Pancreas (tissue), 10 donors: ENCODE results near the gene ADAMTS2. TPM values are rescaled to one million over a fixed set of nuclear protein-coding genes. Genes with fewer than 3 reads are reported as not detected.
A peak's percentile ranks its signal among the peaks of the same experiment; 100 is the strongest.

Experiments
- ATAC-seq, 4 donors: fragments of 200-7000 bp; cut with Tn5 transposase; one replicate each; pipeline versions ENCODE4 v1.8.0 to v1.9.1; 2020; ENCODE audit warnings: mild to moderate bottlenecking in 4 of 4, moderate library complexity in 4 of 4
- DNase-seq, 6 donors: peaks; one replicate each; pipeline ENCODE4 v3.0.0-alpha.2; 2020
- FAIRE-seq: peaks from 2 replicates; lab custom pipeline; 2012; peaks lifted over from hg19 to GRCh38; lab: Jason Lieb, UNC
- H3K27ac ChIP-seq, 4 donors: fragments of 200-600 bp; sonication (generic); 1 replicate in 3 of 4; 2 replicates in 1 of 4; pipeline versions ENCODE4 v1.5.0 to v1.8.0; 2020
- H3K27me3 ChIP-seq, 4 donors: fragments of 200-600 bp; one replicate each; pipeline ENCODE4 v1.8.0; 2021
- H3K36me3 ChIP-seq, 3 donors: fragments of 200-600 bp; sonication (generic) in 1 of 3; one replicate each; pipeline versions ENCODE4 v1.5.0 to v1.8.0; 2020 to 2021
- H3K4me1 ChIP-seq, 3 donors: fragments of 200-600 bp; one replicate each; pipeline ENCODE4 v1.8.0; 2021
- H3K4me3 ChIP-seq, 4 donors: fragments of 200-600 bp; sonication (generic) in 2 of 4; one replicate each; pipeline versions ENCODE4 v1.5.0 to v1.8.0; 2020 to 2021
- H3K9me3 ChIP-seq, 4 donors: fragments of 200-600 bp; one replicate each; pipeline ENCODE4 v1.8.0; 2021
- CTCF ChIP-seq, 4 donors: fragments of 200-600 bp; sonication (generic) in 3 of 4; IDR thresholded peaks; one replicate each; pipeline versions ENCODE4 v1.5.0 to v1.8.0; 2021; ENCODE audit warnings: antibody characterized with exemption in 4 of 4
- WGBS, 2 donors: extraction: QIAGEN DNeasy Blood & Tissue Kit; methylation state at CpG; one replicate each; pipeline ENCODE4 v1.1.7; 2013; 5-methylcytosine and 5-hydroxymethylcytosine counted together
- intact Hi-C, 3 donors: fragments of 100-400 bp; cut with DNase I; formaldehyde crosslinking; loops; one replicate each; pipeline versions ENCODE4 v1.11.1 to v1.14.2; 2022
- polyA plus RNA-seq, 2 donors: library from polyadenylated mRNA; stranded (reverse); fragments of 200-250 nt; gene quantifications; one replicate each; pipeline ENCODE4 v1.2.3, GENCODE V29; 2013
- total RNA-seq, 6 donors: library from RNA; stranded (reverse); fragmentation: NEBNext Ultra II Directional in 4 of 6; extraction: Animal tissue kit (Norgen Biotek cat#: 25700) in 4 of 6; gene quantifications; one replicate each; pipeline versions ENCODE4 v1.2.1 to v1.2.4, GENCODE V29; 2021 to 2023
- donor health status: healthy with polysubstance abuse.
- donor health status: DM: no; HTN: no; CAD: no; lungs with moderate emphysema.
- donor health status: DM: no; HTN: no; CAD: no.
- donor health status: control.
- donor health status: control.
- donor health status: Bipolar disorder and iron deficiency.
- donor health status: DM: yes; HTN: yes; CAD: no.
- donor health status: DM: no; HTN: no; CAD: no.
- donor health status: DM: no; HTN: no; CAD: no.
- donor health status: DM: yes; HTN: yes; CAD: no.

Gene ADAMTS2
- total and polyA plus RNA-seq, 8 donors, result 1.3 to 18.5 (median 5.8) TPM

GRCh38 chr5:179229331-179229831 is 115.9 kb downstream of the ADAMTS2 start:
- intact Hi-C loops, result no loop called here
- 69 to 80% methylated on average over 11 to 17 of the region's 20 CpGs for WGBS, 2 donors
- Histone ChIP-seq H3K27me3 (no peaks in the 10 kb centered on the region), H3K27ac (no peak overlapping the region), H3K9me3 (no peaks in the 10 kb centered on the region), H3K36me3 (no peaks in the 10 kb centered on the region), H3K4me3 (no peak overlapping the region), H3K4me1 (no peaks in the 10 kb centered on the region)
- DNase-seq, result peak in 1 of 6 donors; percentile 35
- FAIRE-seq, result no peak
- no peak for TF ChIP-seq CTCF (IDR thresholded peaks at IDR 0.05)
- no peak for ATAC-seq

- Histone ChIP-seq H3K27me3 (no peaks in the 10 kb centered on the region), H3K9me3 (no peaks in the 10 kb centered on the region), H3K27ac (no peak overlapping the region), H3K36me3 (no peaks in the 10 kb centered on the region), H3K4me1 (no peaks in the 10 kb centered on the region), H3K4me3 (no peak overlapping the region)
- DNase-seq (peak in 1 of 6 donors; percentile 49), FAIRE-seq (no peak), ATAC-seq (peak in 2 of 4 donors; percentile 33 to 37)
- intact Hi-C loops, result no loop called here
- TF ChIP-seq CTCF (IDR thresholded peaks at IDR 0.05), result no peak
- 55 to 56% methylated on average over 20 of the region's 20 CpGs for WGBS, 2 donors
Measured at GRCh38 chr5:179228341-179229121, 116.7 kb downstream of the ADAMTS2 start.

GRCh38 chr5:179227580-179228311 is 117.5 kb downstream of the ADAMTS2 start:
- DNase-seq, result peak in 1 of 6 donors; percentile 34
- Histone ChIP-seq H3K27ac (no peak overlapping the region), H3K27me3 (no peaks in the 10 kb centered on the region), H3K4me1 (no peaks in the 10 kb centered on the region), H3K4me3 (no peak overlapping the region), H3K9me3 (no peaks in the 10 kb centered on the region), H3K36me3 (no peaks in the 10 kb centered on the region)
- peak in 1 of 4 donors; percentile 17 for ATAC-seq
- no peak for TF ChIP-seq CTCF (IDR thresholded peaks at IDR 0.05)
- FAIRE-seq, result no peak
- 60 to 66% methylated on average over 17 of the region's 17 CpGs for WGBS, 2 donors
- intact Hi-C loops, result no loop called here

- H3K9me3 ChIP-seq, result no peaks in the 10 kb centered on the region
- intact Hi-C loops, result no loop called here
- DNase-seq (peak in 2 of 6 donors; percentile 35 to 42), FAIRE-seq (no peak), ATAC-seq (no peak)
- no peak for TF ChIP-seq CTCF (IDR thresholded peaks at IDR 0.05)
- WGBS, 2 donors, result 57 to 71% methylated on average over 4 of the region's 4 CpGs
- no peak overlapping the region for H3K27ac ChIP-seq
- no peak overlapping the region for H3K4me3 ChIP-seq
- no peaks in the 10 kb centered on the region for H3K36me3 ChIP-seq
- no peaks in the 10 kb centered on the region for H3K4me1 ChIP-seq
- H3K27me3 ChIP-seq, result no peaks in the 10 kb centered on the region
Measured at GRCh38 chr5:179227229-179227579, 118.1 kb downstream of the ADAMTS2 start.
